H1 (cell line): Measurements from ENCODE around the gene CORO7. TPM values are rescaled to one million over a fixed set of nuclear protein-coding genes. Genes with fewer than 3 reads are reported as not detected.

Source experiments
- EZH2 ChIP-seq: fragments of 200-600 bp; sonication (generic); IDR thresholded peaks from 2 replicates; pipeline ENCODE4 v1.7.1; 2012; ENCODE audit warnings: low read depth, mild to moderate bottlenecking, moderate library complexity, low read length, inconsistent platforms; ENCODE audit not compliant: severe bottlenecking
- HDAC2 ChIP-seq, 2 experiments: fragments of 300-600 bp in 1 of 2; sonication (generic) in 1 of 2; IDR thresholded peaks; 2 replicates each; pipeline ENCODE4 v1.6.1; 2011 to 2012; ENCODE audit warnings: low read depth in 2 of 2, low read length in 2 of 2, mild to moderate bottlenecking in 2 of 2, moderate library complexity in 2 of 2, borderline replicate concordance in 1 of 2, inconsistent platforms in 1 of 2
- SRF ChIP-seq: IDR thresholded peaks from 2 replicates; pipeline ENCODE4 v1.6.1; 2011; ENCODE audit warnings: mild to moderate bottlenecking, low read depth, low read length, moderate library complexity
- polyA plus RNA-seq, 7 experiments: library from polyadenylated mRNA; depleted of rRNA in 3 of 7; stranded (reverse) in 5 of 7; unstranded in 2 of 7; fragments of >200 nt in 5 of 7; fragments of 200-250 nt in 2 of 7; gene quantifications; 1 replicate in 5 of 7; 2 replicates in 1 of 7; 4 replicates in 1 of 7; pipeline versions ENCODE4 v1.2.1 to v1.2.3, GENCODE V29; 2011 to 2013; ENCODE audit warnings: missing spikeins in 2 of 7, mixed read lengths in 2 of 7
- total RNA-seq: library from RNA; stranded (reverse); fragmentation: NEBNext Ultra II Directional; extraction: Animal tissue kit (Norgen Biotek cat#: 25700); gene quantifications from 2 replicates; pipeline ENCODE4 v1.2.1, GENCODE V29; 2021

The CORO7 gene
- total and polyA plus RNA-seq, 2 of the 8 experiments (the other 6 are each of a cell fraction or from before 2014, with no cell fraction given): 25.2 to 29.8 TPM

GRCh38 chr16:4328782-4329775, 87.3 kb downstream of the CORO7 start (continued):
- no peak for TF ChIP-seq EZH2
- TF ChIP-seq HDAC2 (IDR thresholded peaks at IDR 0.05; ENCODE audit: borderline replicate concordance in 1 of 2, low read depth in 2 of 2, low read length in 2 of 2): no peak
- no peak for TF ChIP-seq SRF
- TF ChIP-seq, all 59 proteins: peak for 0
